Measurements from ENCODE around the gene SLC6A8. TPM values are rescaled to one million over a fixed set of nuclear protein-coding genes. Genes with fewer than 3 reads are reported as not detected.

SLC6A8 gene
- total and polyA plus RNA-seq, 2 of the 4 experiments (the other 2 are of a cell fraction): 7.2 to 25.5 TPM

DNA sequence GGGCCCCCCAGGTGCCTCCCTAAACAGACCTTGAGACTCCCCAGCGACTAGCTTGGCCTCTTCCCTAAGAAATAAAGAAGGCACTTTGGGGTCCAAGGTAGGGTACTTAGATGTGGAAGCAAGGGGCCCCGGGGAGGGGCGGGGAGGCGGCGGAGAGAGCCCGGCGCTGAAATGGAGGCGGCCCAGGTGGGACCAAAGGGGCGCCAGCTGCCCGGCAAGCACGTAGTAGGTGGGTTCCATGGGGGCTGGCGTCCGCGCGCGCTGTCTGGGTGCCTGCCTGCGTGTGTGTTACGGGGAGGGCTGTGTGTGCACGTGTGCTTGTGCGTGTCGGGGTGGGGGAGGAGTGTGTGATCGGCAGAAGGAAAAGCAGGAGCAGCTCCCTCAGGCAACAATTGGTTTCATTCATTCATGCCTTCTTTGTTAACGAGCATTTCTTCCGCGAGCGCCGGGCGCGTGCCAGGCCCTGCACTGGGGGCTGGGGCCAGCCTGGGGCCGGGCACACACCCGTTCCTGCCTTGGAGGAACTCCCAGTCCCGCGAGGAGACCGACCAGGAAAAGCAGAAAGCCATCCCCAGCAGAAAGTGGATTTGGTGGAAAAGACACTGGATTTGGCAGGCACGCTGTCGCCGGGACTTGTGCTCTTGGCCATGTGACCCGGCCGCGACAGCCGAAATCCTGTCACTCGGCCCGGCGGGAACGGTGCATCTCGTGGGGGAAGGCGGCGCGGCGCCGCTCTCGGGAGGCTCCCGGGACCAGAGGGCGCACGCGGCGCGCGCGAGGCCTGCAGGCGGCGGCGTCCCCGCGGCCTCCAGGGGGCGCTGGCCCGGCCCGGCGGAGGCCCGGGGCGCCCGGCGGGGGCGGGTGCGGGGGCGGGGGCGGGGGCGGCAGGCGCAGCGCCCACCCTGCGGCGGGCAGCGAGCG lies 44.0 kb upstream of the SLC6A8 start:
- Histone ChIP-seq H4K8ac (ENCODE audit: low read depth in 2 of 2, low read length in 2 of 2) (no peak overlapping the region), H3K79me1 (ENCODE audit: low read depth in 1 of 2, low read length in 2 of 2) (no peaks in the 10 kb centered on the region), H2AK5ac (ENCODE audit: low read depth, low read length) (no peak overlapping the region), H3K36me3 (ENCODE audit: control insufficient read depth, insufficient read depth, low read length) (no peaks in the 10 kb centered on the region), H2AK9ac (replicated peaks; ENCODE audit: low read depth, low read length, poor library complexity) (no peak overlapping the region), H3K27me3 (ENCODE audit: control insufficient read depth, insufficient read depth, low read length) (peaks cover 62% of the 10 kb centered on the region), H3K4me3 (ENCODE audit: insufficient read depth, low read depth, low read length) (no peak overlapping the region), H4K5ac (ENCODE audit: low read depth, low read length) (no peak overlapping the region), H3K4ac (ENCODE audit: low read depth, low read length) (no peak overlapping the region), H2AFZ (replicated peaks; ENCODE audit: low read length, poor library complexity) (no peak overlapping the region), H3K27ac (ENCODE audit: insufficient read depth, low read length) (no peak overlapping the region), H3K18ac (ENCODE audit: low read depth, low read length) (no peak overlapping the region), H3K4me2 (ENCODE audit: low read depth, low read length) (peak overlapping the region; percentile 66; the same call in 1 of the 2 replicates), H3K9ac (ENCODE audit: low read depth, low read length) (no peak overlapping the region), H4K20me1 (ENCODE audit: insufficient read depth, low read length) (no peaks in the 10 kb centered on the region), H2BK120ac (ENCODE audit: low read depth, low read length) (no peak overlapping the region), H3K23ac (ENCODE audit: low read depth, low read length) (no peak overlapping the region), H3K9me1 (ENCODE audit: insufficient read depth, low read length) (no peaks in the 10 kb centered on the region), H3K4me1 (ENCODE audit: control insufficient read depth, insufficient read depth, low read length) (no peaks in the 10 kb centered on the region), H2BK15ac (ENCODE audit: low read depth, low read length) (no peak overlapping the region), H3K9me3 (ENCODE audit: control insufficient read depth, insufficient read depth, low read length) (peaks cover 4% of the 10 kb centered on the region; the same call in 1 of the 2 replicates), H2BK20ac (ENCODE audit: low read depth, low read length) (no peak overlapping the region), H3K56ac (ENCODE audit: extremely low read depth, insufficient read depth, low read length) (no peak overlapping the region), H3K14ac (replicated peaks; ENCODE audit: low read depth, low read length) (no peak overlapping the region), H2BK5ac (ENCODE audit: low read depth, low read length, poor library complexity, severe bottlenecking) (no peak overlapping the region), H4K91ac (ENCODE audit: insufficient read depth, low read depth, low read length) (no peak overlapping the region)
- ChIA-PET POLR2A (ENCODE audit: unreplicated experiment) (no interaction called here), CTCF (interaction anchor here (1.5 kb wide), 1 partner anchor 37 kb away, joined by 3 read pairs; no protein-coding TSS in a partner anchor)
- BruUV-seq (replicated peaks): no TSS peak
- intact Hi-C loops (cut with micrococcal nuclease): loop anchor here (1.0 kb wide), 1 partner anchor 33 kb away; no protein-coding TSS in a partner anchor
- TF ChIP-seq, protein P1, sequence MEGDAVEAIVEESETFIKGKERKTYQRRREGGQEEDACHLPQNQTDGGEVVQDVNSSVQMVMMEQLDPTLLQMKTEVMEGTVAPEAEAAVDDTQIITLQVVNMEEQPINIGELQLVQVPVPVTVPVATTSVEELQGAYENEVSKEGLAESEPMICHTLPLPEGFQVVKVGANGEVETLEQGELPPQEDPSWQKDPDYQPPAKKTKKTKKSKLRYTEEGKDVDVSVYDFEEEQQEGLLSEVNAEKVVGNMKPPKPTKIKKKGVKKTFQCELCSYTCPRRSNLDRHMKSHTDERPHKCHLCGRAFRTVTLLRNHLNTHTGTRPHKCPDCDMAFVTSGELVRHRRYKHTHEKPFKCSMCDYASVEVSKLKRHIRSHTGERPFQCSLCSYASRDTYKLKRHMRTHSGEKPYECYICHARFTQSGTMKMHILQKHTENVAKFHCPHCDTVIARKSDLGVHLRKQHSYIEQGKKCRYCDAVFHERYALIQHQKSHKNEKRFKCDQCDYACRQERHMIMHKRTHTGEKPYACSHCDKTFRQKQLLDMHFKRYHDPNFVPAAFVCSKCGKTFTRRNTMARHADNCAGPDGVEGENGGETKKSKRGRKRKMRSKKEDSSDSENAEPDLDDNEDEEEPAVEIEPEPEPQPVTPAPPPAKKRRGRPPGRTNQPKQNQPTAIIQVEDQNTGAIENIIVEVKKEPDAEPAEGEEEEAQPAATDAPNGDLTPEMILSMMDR (conservative IDR thresholded peaks at IDR 0.05; ENCODE audit: low read depth, low read length): peak; percentile 33
- TF ChIP-seq, protein P2, sequence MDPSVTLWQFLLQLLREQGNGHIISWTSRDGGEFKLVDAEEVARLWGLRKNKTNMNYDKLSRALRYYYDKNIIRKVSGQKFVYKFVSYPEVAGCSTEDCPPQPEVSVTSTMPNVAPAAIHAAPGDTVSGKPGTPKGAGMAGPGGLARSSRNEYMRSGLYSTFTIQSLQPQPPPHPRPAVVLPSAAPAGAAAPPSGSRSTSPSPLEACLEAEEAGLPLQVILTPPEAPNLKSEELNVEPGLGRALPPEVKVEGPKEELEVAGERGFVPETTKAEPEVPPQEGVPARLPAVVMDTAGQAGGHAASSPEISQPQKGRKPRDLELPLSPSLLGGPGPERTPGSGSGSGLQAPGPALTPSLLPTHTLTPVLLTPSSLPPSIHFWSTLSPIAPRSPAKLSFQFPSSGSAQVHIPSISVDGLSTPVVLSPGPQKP (IDR thresholded peaks at IDR 0.05; ENCODE audit: borderline replicate concordance, low read depth, low read length): no peak
- TF ChIP-seq CEBPB (IDR thresholded peaks at IDR 0.05; ENCODE audit: low read depth, low read length) (no peak), RAD21 (IDR thresholded peaks at IDR 0.05; ENCODE audit: low read length) (no peak)
- DNase-seq: no peak
- dilution Hi-C loops (cut with HindIII; ENCODE audit: low sequenced_read_pairs, unreplicated experiment): no loop called here
- peak; percentile 58 for ATAC-seq (ENCODE audit: low read depth)
- 27% methylated on average over 17 of the region's 84 CpGs; no CpG with 5 or more reads in 1 of the 2 experiments for WGBS, 2 experiments (ENCODE audit: extremely low coverage in 2 of 2, insufficient read length in 1 of 2)
- in situ Hi-C loops (cut with MboI; ENCODE audit: low sequenced_read_pairs): no loop called here
